Trophoblast cell (in vitro differentiated cells and primary cell): ENCODE results near the gene AUTS2.

Source experiments
- DNase-seq, 2 donors: peaks; one replicate each; pipeline ENCODE4 v3.0.0-alpha.2; 2016
- H2AFZ ChIP-seq: 2 replicates; pipeline ENCODE4 v1.6.1; 2013; ENCODE audit warnings: low read length, moderate library complexity, mild to moderate bottlenecking; ENCODE audit not compliant: insufficient read depth, poor library complexity
- H2AK5ac ChIP-seq: 2 replicates; pipeline ENCODE4 v1.6.1; 2013; ENCODE audit warnings: mild to moderate bottlenecking, low read length
- H2BK120ac ChIP-seq: 2 replicates; pipeline ENCODE4 v1.6.1; 2013; ENCODE audit warnings: low read length, mild to moderate bottlenecking, moderate library complexity; ENCODE audit not compliant: insufficient read depth, poor library complexity
- H2BK12ac ChIP-seq: 2 replicates; pipeline ENCODE4 v1.6.1; 2013; ENCODE audit warnings: mild to moderate bottlenecking, low read length, moderate library complexity
- H2BK5ac ChIP-seq: 2 replicates; pipeline ENCODE4 v1.6.1; 2013; ENCODE audit warnings: low read length, low read depth, moderate library complexity, mild to moderate bottlenecking; ENCODE audit not compliant: poor library complexity
- H3K14ac ChIP-seq: 2 replicates; pipeline ENCODE4 v1.6.1; 2013; ENCODE audit warnings: mild to moderate bottlenecking, low read length
- H3K18ac ChIP-seq: 2 replicates; pipeline ENCODE4 v1.6.1; 2013; ENCODE audit warnings: mild to moderate bottlenecking, low read length
- H3K23ac ChIP-seq: 2 replicates; pipeline ENCODE4 v1.6.1; 2013; ENCODE audit warnings: low read length
- H3K27ac ChIP-seq: 2 replicates; pipeline ENCODE4 v1.5.1; 2013; ENCODE audit warnings: low read depth, mild to moderate bottlenecking, inconsistent platforms, low read length, moderate library complexity
- H3K27me3 ChIP-seq: 2 replicates; pipeline ENCODE4 v1.6.1; 2013; ENCODE audit warnings: inconsistent platforms, mild to moderate bottlenecking, low read length, moderate library complexity; ENCODE audit not compliant: insufficient read depth
- H3K36me3 ChIP-seq, 2 experiments: 1 replicate in 1 of 2; 2 replicates in 1 of 2; pipeline ENCODE4 v1.6.1; 2013; ENCODE audit warnings: low read length in 2 of 2, mild to moderate bottlenecking in 2 of 2, moderate library complexity in 1 of 2; ENCODE audit not compliant: insufficient read depth in 2 of 2, control insufficient read depth in 1 of 2
- H3K4ac ChIP-seq: 2 replicates; pipeline ENCODE4 v1.6.1; 2013; ENCODE audit warnings: low read depth, mild to moderate bottlenecking, low read length, moderate library complexity
- H3K4me1 ChIP-seq, 2 experiments: 1 replicate in 1 of 2; 2 replicates in 1 of 2; pipeline ENCODE4 v1.6.1; 2013; ENCODE audit warnings: low read length in 2 of 2, mild to moderate bottlenecking in 2 of 2, moderate library complexity in 1 of 2; ENCODE audit not compliant: insufficient read depth in 2 of 2, control insufficient read depth in 1 of 2
- H3K4me2 ChIP-seq: 2 replicates; pipeline ENCODE4 v1.6.1; 2013; ENCODE audit warnings: inconsistent platforms, mild to moderate bottlenecking, low read length, moderate library complexity
- H3K4me3 ChIP-seq: 2 replicates; pipeline ENCODE4 v1.5.1; 2013; ENCODE audit warnings: mild to moderate bottlenecking, low read depth, low read length, inconsistent platforms
- H3K79me1 ChIP-seq: one replicate; pipeline ENCODE4 v1.6.1; 2013; ENCODE audit warnings: low read length
- H3K79me2 ChIP-seq: 2 replicates; pipeline ENCODE4 v1.6.1; 2013; ENCODE audit warnings: low read length, mild to moderate bottlenecking; ENCODE audit not compliant: control insufficient read depth, insufficient read depth, poor library complexity
- H3K9ac ChIP-seq: 2 replicates; pipeline ENCODE4 v1.6.1; 2013; ENCODE audit warnings: mild to moderate bottlenecking, low read length
- H3K9me3 ChIP-seq: 2 replicates; pipeline ENCODE4 v1.6.1; 2013; ENCODE audit warnings: low read depth, mild to moderate bottlenecking, control low read depth, inconsistent platforms, low read length; ENCODE audit not compliant: insufficient read depth
- H4K12ac ChIP-seq: 2 replicates; pipeline ENCODE4 v1.6.1; 2013; ENCODE audit warnings: low read depth, mild to moderate bottlenecking, low read length, moderate library complexity
- H4K8ac ChIP-seq: 2 replicates; pipeline ENCODE4 v1.6.1; 2013; ENCODE audit warnings: low read depth, mild to moderate bottlenecking, low read length, moderate library complexity
- H4K91ac ChIP-seq: one replicate; pipeline ENCODE4 v1.6.1; 2013; ENCODE audit warnings: low read depth, mild to moderate bottlenecking, low read length, moderate library complexity
- whole genome bisulfite sequencing: extraction: QIAGEN DNeasy Blood & Tissue Kit; methylation state at CpG from one replicate; pipeline ENCODE4 v1.1.7; 2013; ENCODE audit warnings: missing lambda C conversion rate; ENCODE audit not compliant: insufficient read length, insufficient coverage; ENCODE audit errors: extremely low coverage; 5-methylcytosine and 5-hydroxymethylcytosine counted together

The AUTS2 gene

GRCh38 chr7:70459546-70459945 lies 861.3 kb downstream of the AUTS2 start:
- Histone ChIP-seq H3K27me3 (no peaks in the 10 kb centered on the region), H4K12ac (no peak overlapping the region), H4K91ac (peak overlapping the region; percentile 28), H3K9me3 (peaks cover 3% of the 10 kb centered on the region), H3K9ac (no peak overlapping the region), H3K27ac (peak overlapping the region; percentile 24), H3K4me3 (no peak overlapping the region), H4K8ac (peak overlapping the region; percentile 59), H3K14ac (peak overlapping the region; percentile 24), H3K4ac (no peak overlapping the region), H2BK5ac (peak overlapping the region; percentile 0), H2BK12ac (peak overlapping the region; percentile 91), H2AK5ac (peak overlapping the region; percentile 71), H2BK120ac (peak overlapping the region; percentile 4), H3K79me1 (peaks cover 13% of the 10 kb centered on the region), H3K18ac (peak overlapping the region; percentile 6), H3K36me3 (no peaks in the 10 kb centered on the region), H3K23ac (no peak overlapping the region), H3K79me2 (no peaks in the 10 kb centered on the region), H2AFZ (peak overlapping the region; percentile 23), H3K4me2 (peak overlapping the region; percentile 1), H3K4me1 (peaks cover 19% of the 10 kb centered on the region in 2 experiments)
- DNase-seq, result no peak
- no CpG with 5 or more reads among the region's 1 CpG for WGBS

- Histone ChIP-seq H2BK5ac (peak overlapping the region; percentile 0), H3K9me3 (peaks cover 3% of the 10 kb centered on the region), H3K4me1 (peaks cover 19% of the 10 kb centered on the region in 2 experiments), H3K9ac (no peak overlapping the region), H3K14ac (peak overlapping the region; percentile 24), H4K8ac (peak overlapping the region; percentile 59), H3K79me2 (no peaks in the 10 kb centered on the region), H3K27ac (peak overlapping the region; percentile 24), H3K4me2 (peak overlapping the region; percentile 1), H2BK120ac (peak overlapping the region; percentile 4), H4K12ac (no peak overlapping the region), H2AK5ac (no peak overlapping the region), H2BK12ac (peak overlapping the region; percentile 91), H3K18ac (peak overlapping the region; percentile 6), H4K91ac (peak overlapping the region; percentile 28), H3K4ac (no peak overlapping the region), H3K36me3 (no peaks in the 10 kb centered on the region), H3K4me3 (no peak overlapping the region), H3K79me1 (peaks cover 13% of the 10 kb centered on the region), H3K23ac (no peak overlapping the region), H2AFZ (peak overlapping the region; percentile 23), H3K27me3 (no peaks in the 10 kb centered on the region)
- no CpG with 5 or more reads among the region's 10 CpGs for WGBS
- DNase-seq, result no peak
Measured at GRCh38 chr7:70460071-70460470, 861.8 kb downstream of the AUTS2 start.

- Histone ChIP-seq H3K4me2 (peak overlapping the region; percentile 12), H3K4me1 (peaks cover 19% of the 10 kb centered on the region in 2 experiments), H2BK120ac (no peak overlapping the region), H3K27me3 (no peaks in the 10 kb centered on the region), H4K12ac (no peak overlapping the region), H4K8ac (no peak overlapping the region), H3K9ac (no peak overlapping the region), H3K27ac (peak overlapping the region; percentile 17), H3K23ac (no peak overlapping the region), H2AFZ (no peak overlapping the region), H2BK12ac (no peak overlapping the region), H3K14ac (no peak overlapping the region), H3K4me3 (no peak overlapping the region), H3K9me3 (peaks cover 3% of the 10 kb centered on the region), H3K18ac (no peak overlapping the region), H4K91ac (no peak overlapping the region), H2BK5ac (no peak overlapping the region), H3K79me2 (no peaks in the 10 kb centered on the region), H3K36me3 (no peaks in the 10 kb centered on the region), H2AK5ac (no peak overlapping the region), H3K79me1 (peaks cover 13% of the 10 kb centered on the region), H3K4ac (no peak overlapping the region)
- DNase-seq, result no peak
- no CpG with 5 or more reads among the region's 6 CpGs for WGBS
Measured at GRCh38 chr7:70460562-70460961, 862.3 kb downstream of the AUTS2 start.

GRCh38 chr7:70463352-70463938 lies 865.2 kb downstream of the AUTS2 start:
- no peak overlapping the region for H2BK12ac ChIP-seq
- H3K4ac ChIP-seq, result no peak overlapping the region
- DNase-seq, result no peak
- H2BK120ac ChIP-seq, result no peak overlapping the region
- no peaks in the 10 kb centered on the region for H3K9me3 ChIP-seq
- H4K8ac ChIP-seq, result no peak overlapping the region
- whole genome bisulfite sequencing, result no CpG with 5 or more reads among the region's 5 CpGs
- H3K27ac ChIP-seq, result no peak overlapping the region
- peaks cover 14% of the 10 kb centered on the region in 2 experiments for H3K4me1 ChIP-seq
- H3K27me3 ChIP-seq, result no peaks in the 10 kb centered on the region
- H2AFZ ChIP-seq, result no peak overlapping the region
- no peak overlapping the region for H3K18ac ChIP-seq
- H3K4me2 ChIP-seq, result no peak overlapping the region
- no peak overlapping the region for H2AK5ac ChIP-seq
- no peak overlapping the region for H3K9ac ChIP-seq
- H3K23ac ChIP-seq, result no peak overlapping the region
- no peak overlapping the region for H4K91ac ChIP-seq
- H3K79me2 ChIP-seq, result no peaks in the 10 kb centered on the region
- no peak overlapping the region for H3K14ac ChIP-seq
- H3K36me3 ChIP-seq, result no peaks in the 10 kb centered on the region
- H3K4me3 ChIP-seq, result no peak overlapping the region
- H3K79me1 ChIP-seq, result peaks cover 13% of the 10 kb centered on the region
- no peak overlapping the region for H4K12ac ChIP-seq
- no peak overlapping the region for H2BK5ac ChIP-seq
